Measurements from ENCODE around the gene CIITA.

The CIITA gene

GRCh38 chr16:10972108-10972818, 95.3 kb downstream of the CIITA start:
- in situ Hi-C loops (cut with HindIII; ENCODE audit: low sequenced_read_pairs) = loop anchor here (25.0 kb wide), 1 partner anchor 290 kb away; the partner anchor contains the start of genes PRM3, SOCS1 and TNP2

DNA sequence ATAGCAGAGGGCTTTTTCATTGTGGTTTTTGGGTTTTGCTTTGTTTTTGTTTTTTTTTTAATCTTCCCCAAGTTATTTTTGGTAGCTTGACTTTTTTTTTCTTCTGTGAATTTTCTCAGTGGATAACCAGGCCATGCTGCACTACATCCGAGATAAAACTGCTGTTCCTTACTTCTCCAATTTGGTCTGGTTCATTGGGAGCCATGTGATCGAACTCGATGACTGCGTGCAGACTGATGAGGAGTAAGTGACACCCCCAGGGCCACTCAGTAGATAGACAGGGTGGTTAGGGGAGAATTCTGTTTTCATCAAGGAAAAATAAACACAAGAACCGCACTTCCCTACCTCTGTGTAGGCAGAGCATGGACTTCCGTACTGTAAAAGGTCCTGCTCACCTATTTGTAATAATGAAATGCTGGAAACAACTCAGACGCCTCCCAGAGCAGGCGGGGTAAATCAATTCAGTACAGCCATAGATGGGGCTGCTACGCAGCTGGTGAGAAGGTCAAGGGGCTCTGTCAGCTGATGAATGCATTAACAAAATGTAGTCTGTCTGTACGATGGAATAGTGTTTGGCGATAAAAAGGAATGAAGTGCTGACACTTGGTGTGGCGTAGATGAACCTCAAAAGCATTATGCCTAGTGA, 95.9 kb downstream of the CIITA start:
- in situ Hi-C loops (cut with HindIII; ENCODE audit: low sequenced_read_pairs) = loop anchor here (25.0 kb wide), 1 partner anchor 289 kb away; the partner anchor contains the start of genes PRM3, SOCS1 and TNP2

DNA sequence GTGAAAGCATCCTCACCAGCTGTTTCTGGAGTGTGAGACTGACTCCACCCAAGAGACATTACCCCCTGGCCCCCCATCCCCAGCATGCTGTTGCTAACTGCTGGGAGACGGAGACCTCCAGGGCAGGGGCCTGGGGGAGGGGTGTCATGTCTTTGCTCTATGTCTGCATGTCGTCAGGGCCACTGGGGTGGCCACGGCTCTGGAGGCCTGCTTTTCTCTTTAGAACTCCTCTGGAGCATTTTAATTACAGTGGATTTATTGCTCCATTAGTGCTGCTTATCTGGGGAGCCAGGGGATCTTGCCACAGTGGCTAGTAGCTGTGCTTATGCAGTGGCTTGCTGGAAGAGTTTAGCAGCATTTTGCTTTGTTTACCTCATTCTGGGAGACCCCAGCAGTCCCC, 99.6 kb downstream of the CIITA start:
- in situ Hi-C loops (cut with HindIII; ENCODE audit: low sequenced_read_pairs) = no loop called here

GRCh38 chr16:10978124-10978523, 101.1 kb downstream of the CIITA start:
- in situ Hi-C loops (cut with HindIII; ENCODE audit: low sequenced_read_pairs) = no loop called here

DNA sequence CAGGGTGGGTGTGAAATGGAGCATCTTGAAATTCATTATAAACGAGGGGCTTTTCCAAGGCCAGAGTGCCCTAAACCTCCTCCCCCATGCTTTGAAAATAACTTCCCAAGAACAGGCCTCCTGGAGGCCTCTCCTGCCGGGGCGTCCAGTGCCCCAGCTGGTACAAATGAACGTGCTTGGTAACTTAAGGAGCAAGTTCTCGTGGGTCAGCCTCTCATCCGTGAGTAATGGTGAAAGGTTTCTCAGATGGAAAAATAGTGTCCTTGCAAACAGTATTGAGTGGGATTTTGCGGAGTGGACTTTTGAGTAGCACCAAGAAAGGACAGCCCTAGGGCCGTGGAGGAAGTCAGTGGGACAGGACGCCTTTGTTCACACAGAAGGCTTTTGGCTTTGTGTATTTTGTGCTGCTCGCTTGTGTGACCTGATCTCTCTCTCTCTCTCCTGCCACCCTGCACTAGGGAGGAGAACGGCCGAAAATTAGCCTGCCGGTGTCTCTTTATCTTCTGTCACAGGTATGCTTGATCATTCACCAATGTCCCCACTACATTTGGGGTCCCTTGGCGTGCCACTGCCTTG, 102.0 kb downstream of the CIITA start:
- in situ Hi-C loops (cut with HindIII; ENCODE audit: low sequenced_read_pairs) = no loop called here

- in situ Hi-C loops (cut with HindIII; ENCODE audit: low sequenced_read_pairs) = loop anchor here (10.0 kb wide), 1 partner anchor 375 kb away; no protein-coding TSS in a partner anchor
These were observed 103.0 kb downstream of the CIITA start for GRCh38 chr16:10979717-10980601.

DNA sequence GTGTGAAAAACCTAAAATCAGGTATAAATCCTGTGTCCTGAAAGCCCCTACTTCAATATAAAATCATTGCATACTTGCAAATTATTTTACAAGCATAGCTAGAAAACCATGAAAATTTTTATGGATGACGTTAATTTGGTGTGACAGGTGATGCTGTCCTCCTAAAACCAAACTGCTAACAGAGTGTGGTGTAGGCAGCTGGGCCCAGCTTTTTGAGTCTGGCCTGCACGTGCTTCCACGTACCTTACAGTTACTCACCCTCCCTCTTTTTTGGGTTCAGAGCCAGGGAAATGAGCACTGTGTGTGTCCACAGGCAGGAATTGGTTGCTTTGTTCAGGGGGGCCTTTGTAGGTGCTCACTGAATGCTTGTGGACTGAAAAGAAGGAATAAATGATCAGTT, 103.8 kb downstream of the CIITA start:
- in situ Hi-C loops (cut with HindIII; ENCODE audit: low sequenced_read_pairs) = loop anchor here (10.0 kb wide), 1 partner anchor 374 kb away; no protein-coding TSS in a partner anchor

- in situ Hi-C loops (cut with HindIII; ENCODE audit: low sequenced_read_pairs) = loop anchor here (10.0 kb wide), 1 partner anchor 373 kb away; no protein-coding TSS in a partner anchor
These were observed 104.8 kb downstream of the CIITA start for GRCh38 chr16:10981697-10982216.

DNA sequence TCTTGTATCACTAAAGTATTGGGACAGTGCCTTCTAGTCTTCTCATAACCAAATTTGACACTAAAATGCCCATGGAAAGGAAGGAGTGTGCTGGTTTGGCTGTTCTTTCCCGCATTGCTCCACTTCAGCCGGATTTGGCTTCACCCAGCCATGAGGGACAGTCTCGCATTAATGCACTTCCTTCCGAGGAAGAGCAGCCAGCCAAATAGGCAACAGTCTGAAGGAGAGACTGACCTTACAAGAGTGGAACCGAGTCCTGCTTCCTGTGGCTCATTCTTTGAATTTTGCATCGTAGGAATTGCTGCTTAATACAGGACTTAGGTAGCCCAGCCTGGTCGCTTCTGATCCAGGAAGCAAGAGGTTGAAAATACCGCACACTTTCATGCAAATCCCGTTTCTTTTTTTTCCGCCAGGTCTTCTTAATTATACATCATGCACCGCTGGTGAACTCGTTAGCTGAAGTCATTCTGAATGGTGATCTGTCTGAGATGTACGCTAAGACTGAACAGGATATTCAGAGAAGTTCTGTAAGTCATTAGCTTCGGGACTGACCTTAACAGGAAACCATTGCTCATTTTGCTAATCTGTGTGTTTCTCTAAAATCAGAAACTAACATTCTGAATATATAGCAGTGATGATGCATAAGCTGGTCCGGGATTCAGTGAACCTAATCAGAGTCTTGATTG, 105.6 kb downstream of the CIITA start:
- in situ Hi-C loops (cut with HindIII; ENCODE audit: low sequenced_read_pairs) = loop anchor here (10.0 kb wide), 1 partner anchor 372 kb away; no protein-coding TSS in a partner anchor

- in situ Hi-C loops (cut with HindIII; ENCODE audit: low sequenced_read_pairs) = loop anchor here (10.0 kb wide), 1 partner anchor 372 kb away; no protein-coding TSS in a partner anchor
These were observed 106.2 kb downstream of the CIITA start for GRCh38 chr16:10983159-10983558.

DNA sequence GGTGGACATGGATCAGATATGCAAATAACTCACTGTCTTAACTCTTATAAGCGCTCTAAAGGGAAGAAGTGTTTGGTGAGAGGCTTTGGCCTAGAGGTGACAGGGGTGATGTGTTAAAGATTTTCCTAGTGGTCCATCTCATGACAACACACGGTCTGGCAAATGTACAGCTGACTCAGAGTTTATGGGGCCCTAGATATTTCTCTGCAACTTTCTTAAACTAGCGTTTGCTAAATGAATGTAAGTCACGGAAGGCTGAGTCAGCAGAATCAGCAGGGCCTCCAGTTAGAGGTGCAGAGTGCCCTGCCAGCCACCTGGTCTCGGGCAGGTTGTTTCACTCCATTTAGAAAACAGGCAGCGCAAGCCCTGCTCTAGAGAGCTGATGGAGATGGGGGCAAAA, 107.5 kb downstream of the CIITA start:
- in situ Hi-C loops (cut with HindIII; ENCODE audit: low sequenced_read_pairs) = loop anchor here (10.0 kb wide), 1 partner anchor 370 kb away; no protein-coding TSS in a partner anchor

Measured in endothelial cell of hepatic sinusoid (primary cell).